SHP77 treated with DMSO at 0.1 percent for 48 hours (cell line): ENCODE results near the gene TTC27.
"Not testable (repeated sequence)": the region's sequence is repeated elsewhere in the genome, so short reads cannot be mapped to it uniquely, and the experiment has no call there.

ENCODE experiments used
- DNase-seq: peaks from one replicate; lab custom pipeline; 2025; lab: John Stamatoyannopoulos, UW

TTC27 gene

GRCh38 chr2:32807662-32808061 is 179.8 kb downstream of the TTC27 start:
- DNase-seq: no peak

GRCh38 chr2:32810909-32811495 is 183.2 kb downstream of the TTC27 start:
- no peak for DNase-seq

GRCh38 chr2:32811696-32812095 is 183.8 kb downstream of the TTC27 start:
- no peak for DNase-seq

- no peak for DNase-seq
Measured at GRCh38 chr2:32812316-32812715, 184.5 kb downstream of the TTC27 start.

GRCh38 chr2:32820088-32820487 is 192.2 kb downstream of the TTC27 start:
- DNase-seq: no peak

- DNase-seq: no peak
Measured at GRCh38 chr2:32820701-32821100, 192.9 kb downstream of the TTC27 start.

- DNase-seq: no peak
Measured at GRCh38 chr2:32824070-32824809, 196.4 kb downstream of the TTC27 start.

GRCh38 chr2:32825291-32825712 is 197.5 kb downstream of the TTC27 start:
- no peak for DNase-seq

- no peak for DNase-seq
Measured at GRCh38 chr2:32830196-32830595, 202.3 kb downstream of the TTC27 start.

- no peak for DNase-seq
Measured at GRCh38 chr2:32832821-32833220, 205.0 kb downstream of the TTC27 start.

- no peak for DNase-seq
Measured at GRCh38 chr2:32833709-32834108, 205.9 kb downstream of the TTC27 start.

- no peak for DNase-seq
Measured at GRCh38 chr2:32835148-32835547, 207.3 kb downstream of the TTC27 start.

GRCh38 chr2:32836933-32837332 is 209.1 kb downstream of the TTC27 start:
- DNase-seq: no peak

- DNase-seq: no peak
Measured at GRCh38 chr2:32838418-32838817, 210.6 kb downstream of the TTC27 start.

GRCh38 chr2:32838949-32839348 is 211.1 kb downstream of the TTC27 start:
- no peak for DNase-seq

GRCh38 chr2:32841931-32842898 is 214.4 kb downstream of the TTC27 start:
- DNase-seq: no peak

GRCh38 chr2:32843699-32844098 is 215.8 kb downstream of the TTC27 start:
- DNase-seq: no peak

- DNase-seq: no peak
Measured at GRCh38 chr2:32844253-32844652, 216.4 kb downstream of the TTC27 start.

- not testable (repeated sequence) for DNase-seq
Measured at GRCh38 chr2:32846274-32846673, 218.4 kb downstream of the TTC27 start.

GRCh38 chr2:32847734-32848133 is 219.9 kb downstream of the TTC27 start:
- DNase-seq: no peak

- no peak for DNase-seq
Measured at GRCh38 chr2:32849456-32850194, 221.8 kb downstream of the TTC27 start.
